Measurements from ENCODE around the gene HAO1. TPM values are rescaled to one million over a fixed set of nuclear protein-coding genes. Genes with fewer than 3 reads are reported as not detected.

HAO1 gene
- total RNA-seq, 1 donor from 2014 or later, result not detected

DNA sequence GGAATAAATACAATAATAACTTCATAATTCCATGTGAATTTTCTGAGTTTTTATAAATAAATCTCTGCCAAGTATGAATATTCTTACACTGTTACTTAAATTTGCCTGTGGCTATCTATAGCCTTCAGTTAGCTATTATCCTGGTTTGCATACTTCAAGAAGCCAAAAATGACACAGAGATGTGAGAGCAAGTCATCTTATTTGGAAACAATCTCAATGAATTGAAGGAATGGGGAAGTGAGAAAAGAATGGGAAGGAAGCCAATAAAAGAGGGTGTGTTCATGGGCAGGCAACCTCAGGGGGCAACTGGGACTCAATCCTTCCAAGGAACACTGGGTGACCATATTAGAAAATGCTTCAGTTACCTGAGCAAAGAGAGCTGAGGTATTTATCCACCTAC lies 9.9 kb downstream of the HAO1 start:
- ChIA-PET POLR2A (no interaction called here), CTCF (no interaction called here)
- intact Hi-C loops (cut with micrococcal nuclease), result no loop called here

DNA sequence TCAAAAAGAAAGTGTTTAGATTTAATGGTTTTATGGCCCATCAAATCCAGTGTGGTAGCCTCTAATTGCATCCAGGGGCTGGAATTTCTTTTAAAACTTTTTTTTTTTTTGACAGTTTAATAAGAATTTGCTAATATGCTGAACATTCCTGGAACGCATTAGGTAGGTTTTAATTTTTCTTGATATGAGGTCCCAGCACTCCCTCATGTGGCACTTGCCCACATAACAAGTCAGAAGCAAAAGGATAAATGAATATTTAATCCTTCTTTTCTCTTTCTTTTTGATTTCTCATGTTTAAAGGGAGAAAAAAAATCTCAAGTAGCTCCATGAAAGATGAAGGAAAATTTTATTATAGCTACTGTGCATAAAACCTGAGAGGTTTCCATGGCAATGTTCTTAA lies 13.5 kb downstream of the HAO1 start:
- Mint-ChIP-seq H3K4me3 (no peak overlapping the region), H3K9me3 (no peaks in the 10 kb centered on the region), H3K27ac (no peak overlapping the region), H3K36me3 (ENCODE audit: low read depth) (no peaks in the 10 kb centered on the region), H3K4me1 (no peaks in the 10 kb centered on the region), H3K27me3 (peaks cover 3% of the 10 kb centered on the region)
- intact Hi-C loops (cut with micrococcal nuclease), result no loop called here
- TF ChIP-seq, protein P1, sequence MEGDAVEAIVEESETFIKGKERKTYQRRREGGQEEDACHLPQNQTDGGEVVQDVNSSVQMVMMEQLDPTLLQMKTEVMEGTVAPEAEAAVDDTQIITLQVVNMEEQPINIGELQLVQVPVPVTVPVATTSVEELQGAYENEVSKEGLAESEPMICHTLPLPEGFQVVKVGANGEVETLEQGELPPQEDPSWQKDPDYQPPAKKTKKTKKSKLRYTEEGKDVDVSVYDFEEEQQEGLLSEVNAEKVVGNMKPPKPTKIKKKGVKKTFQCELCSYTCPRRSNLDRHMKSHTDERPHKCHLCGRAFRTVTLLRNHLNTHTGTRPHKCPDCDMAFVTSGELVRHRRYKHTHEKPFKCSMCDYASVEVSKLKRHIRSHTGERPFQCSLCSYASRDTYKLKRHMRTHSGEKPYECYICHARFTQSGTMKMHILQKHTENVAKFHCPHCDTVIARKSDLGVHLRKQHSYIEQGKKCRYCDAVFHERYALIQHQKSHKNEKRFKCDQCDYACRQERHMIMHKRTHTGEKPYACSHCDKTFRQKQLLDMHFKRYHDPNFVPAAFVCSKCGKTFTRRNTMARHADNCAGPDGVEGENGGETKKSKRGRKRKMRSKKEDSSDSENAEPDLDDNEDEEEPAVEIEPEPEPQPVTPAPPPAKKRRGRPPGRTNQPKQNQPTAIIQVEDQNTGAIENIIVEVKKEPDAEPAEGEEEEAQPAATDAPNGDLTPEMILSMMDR (IDR thresholded peaks at IDR 0.05), result no peak
- no peak for DNase-seq
- ChIA-PET CTCF (interaction anchor here (2.1 kb wide), 1 partner anchor 10 kb away, joined by 6 read pairs; no protein-coding TSS in a partner anchor), POLR2A (no interaction called here)
- no peak for ATAC-seq (ENCODE audit: low read depth)

More for the DNA sequence above, 9.9 kb downstream of the HAO1 start:
- peaks cover 3% of the 10 kb centered on the region for H3K27me3 Mint-ChIP-seq
- TF ChIP-seq, protein P1 (IDR thresholded peaks at IDR 0.05), result no peak
- DNase-seq (no peak), ATAC-seq (ENCODE audit: low read depth) (no peak)
- no peaks in the 10 kb centered on the region for H3K36me3 Mint-ChIP-seq (ENCODE audit: low read depth)
- H3K4me1 Mint-ChIP-seq, result peaks cover 6% of the 10 kb centered on the region
- H3K9me3 Mint-ChIP-seq, result no peaks in the 10 kb centered on the region
- no peak overlapping the region for H3K27ac Mint-ChIP-seq
- no peak overlapping the region for H3K4me3 Mint-ChIP-seq

DNA sequence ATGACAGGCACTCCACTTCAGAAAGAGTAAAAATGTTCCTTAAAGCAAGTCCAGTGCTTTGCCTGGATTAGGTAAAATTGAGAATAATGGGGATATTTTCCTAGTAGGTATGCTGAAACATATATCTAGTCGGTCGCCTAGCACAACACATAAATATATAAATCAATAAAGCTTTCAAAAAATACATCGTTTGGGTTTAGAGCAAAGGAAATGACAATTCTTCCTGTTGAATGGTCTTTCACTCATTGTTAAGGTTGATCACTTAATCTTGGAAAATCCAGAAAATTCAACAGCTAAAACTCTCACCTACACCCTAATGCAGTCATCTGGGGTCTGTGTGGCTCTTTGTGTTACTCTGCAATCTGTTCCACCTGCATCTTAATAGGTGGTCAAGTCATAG lies 13.9 kb downstream of the HAO1 start:
- H3K4me3 Mint-ChIP-seq, result no peak overlapping the region
- intact Hi-C loops (cut with micrococcal nuclease), result no loop called here
- no peak for ATAC-seq (ENCODE audit: low read depth)
- H3K27ac Mint-ChIP-seq, result no peak overlapping the region
- H3K27me3 Mint-ChIP-seq, result peaks cover 3% of the 10 kb centered on the region
- DNase-seq, result no peak
- no peaks in the 10 kb centered on the region for H3K4me1 Mint-ChIP-seq
- H3K36me3 Mint-ChIP-seq (ENCODE audit: low read depth), result no peaks in the 10 kb centered on the region
- TF ChIP-seq, protein P1 (IDR thresholded peaks at IDR 0.05), result no peak
- ChIA-PET POLR2A (no interaction called here), CTCF (interaction anchor here (2.1 kb wide), 1 partner anchor 10 kb away, joined by 6 read pairs; no protein-coding TSS in a partner anchor)
- H3K9me3 Mint-ChIP-seq, result no peaks in the 10 kb centered on the region

DNA sequence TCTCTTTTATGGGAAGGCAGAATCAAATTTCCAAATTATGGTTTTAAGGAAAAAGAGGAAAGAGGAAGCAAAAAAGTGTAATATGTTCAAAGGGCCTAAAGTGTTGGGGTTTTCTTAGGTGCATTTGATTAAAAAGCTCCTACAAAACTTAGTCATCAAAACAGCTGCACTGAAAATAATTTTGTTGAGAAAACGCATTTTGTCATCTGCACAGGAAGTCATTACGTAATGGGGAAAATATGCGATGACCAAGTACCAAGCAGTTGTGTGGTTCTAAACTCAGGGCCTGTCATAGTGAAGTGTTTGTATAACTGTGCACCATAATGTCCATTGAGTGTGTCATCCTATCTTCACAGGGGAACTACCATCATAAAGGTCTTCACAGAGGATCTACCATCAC lies 15.6 kb downstream of the HAO1 start:
- TF ChIP-seq, protein P1 (IDR thresholded peaks at IDR 0.05), result no peak
- Mint-ChIP-seq H3K9me3 (no peaks in the 10 kb centered on the region), H3K36me3 (ENCODE audit: low read depth) (no peaks in the 10 kb centered on the region), H3K4me3 (no peak overlapping the region), H3K27ac (no peak overlapping the region), H3K4me1 (no peaks in the 10 kb centered on the region), H3K27me3 (peaks cover 3% of the 10 kb centered on the region)
- intact Hi-C loops (cut with micrococcal nuclease), result no loop called here
- DNase-seq (no peak), ATAC-seq (ENCODE audit: low read depth) (no peak)
- CTCF ChIA-PET, result no interaction called here
- POLR2A ChIA-PET, result no interaction called here

DNA sequence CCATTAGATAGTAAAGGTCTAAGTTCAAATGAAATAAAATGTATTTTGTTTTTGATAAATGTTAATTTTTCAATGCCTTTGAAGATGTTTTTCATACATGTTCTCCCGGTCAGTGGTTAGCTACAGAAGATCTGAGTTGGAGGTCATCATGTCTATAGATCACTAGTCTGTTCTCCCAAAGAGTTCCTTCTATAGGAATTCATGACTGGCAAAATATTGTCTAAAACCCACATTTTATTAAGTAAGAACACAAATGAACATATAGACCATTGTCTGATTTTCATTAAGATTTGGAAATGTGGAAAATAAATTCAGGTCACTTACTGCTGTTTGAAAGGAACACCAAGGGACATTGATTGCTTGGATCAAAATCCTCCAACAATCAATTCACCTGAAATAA lies 23.6 kb downstream of the HAO1 start:
- Mint-ChIP-seq H3K4me3 (no peak overlapping the region), H3K36me3 (ENCODE audit: low read depth) (no peaks in the 10 kb centered on the region), H3K27ac (no peak overlapping the region), H3K9me3 (no peaks in the 10 kb centered on the region), H3K27me3 (peaks cover 3% of the 10 kb centered on the region), H3K4me1 (no peaks in the 10 kb centered on the region)
- ChIA-PET POLR2A (no interaction called here), CTCF (interaction anchor here (1.2 kb wide), 1 partner anchor 20 kb away, joined by 4 read pairs; no protein-coding TSS in a partner anchor)
- no peak for ATAC-seq (ENCODE audit: low read depth)
- DNase-seq, result no peak
- intact Hi-C loops (cut with micrococcal nuclease), result no loop called here
- TF ChIP-seq, protein P1 (IDR thresholded peaks at IDR 0.05), result no peak
